Measurements from ENCODE around the gene LYRM2. TPM values are rescaled to one million over a fixed set of nuclear protein-coding genes. Genes with fewer than 3 reads are reported as not detected.
A peak's percentile ranks its signal among the peaks of the same experiment; 100 is the strongest.

LYRM2 gene
- total and polyA plus RNA-seq, 2 of the 8 experiments (the other 6 are each of a cell fraction or from before 2014, with no cell fraction given) = 7.3 to 25.7 TPM

DNA sequence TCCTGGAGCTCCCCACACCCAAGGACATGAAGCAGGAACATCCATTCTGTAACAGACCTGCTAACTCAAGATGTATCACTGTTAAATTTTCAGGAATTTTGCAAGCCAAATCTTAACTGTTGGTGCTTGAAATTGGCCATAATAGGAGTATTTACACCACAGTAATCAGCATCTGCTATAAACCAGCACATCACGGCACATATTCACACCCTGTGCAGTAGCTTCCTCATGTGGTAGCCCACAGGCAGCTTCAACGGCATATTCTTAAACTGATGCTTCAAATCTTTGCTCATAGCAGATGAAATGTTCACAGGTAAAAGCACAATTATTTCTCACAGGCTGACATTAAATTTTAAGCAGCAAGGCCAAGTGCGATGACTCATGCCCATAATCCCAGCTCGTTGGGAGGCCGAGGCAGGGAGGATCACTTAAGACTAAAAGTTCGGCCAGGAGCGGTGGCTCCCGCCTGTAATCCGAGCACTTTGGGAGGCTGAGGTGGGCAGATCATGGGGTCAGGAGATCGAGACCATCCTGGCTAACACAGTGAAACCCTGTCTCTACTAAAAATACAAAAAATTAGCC is 43.5 kb upstream of the LYRM2 start:
- Histone ChIP-seq H2BK120ac (replicated peaks; ENCODE audit: low read depth, low read length) (no peak overlapping the region), H3K27me3 (replicated peaks in 1 of 4; ENCODE audit: control insufficient read depth in 3 of 4, extremely low read depth in 1 of 4, insufficient read depth in 3 of 4, low read length in 3 of 4) (no peaks in the 10 kb centered on the region), H2BK12ac (ENCODE audit: low read depth, low read length) (no peak overlapping the region; the same call in 1 of the 2 replicates), H3K4me1 (replicated peaks in 1 of 4; ENCODE audit: control insufficient read depth in 3 of 4, insufficient read depth in 4 of 4, low read length in 3 of 4) (peaks cover 12 to 26% (median 20%) of the 10 kb centered on the region in 4 experiments; a peak in 6 of 7 replicates), H2AFZ (ENCODE audit: low read length) (no peak overlapping the region), H3K79me1 (ENCODE audit: low read depth, low read length) (no peaks in the 10 kb centered on the region; the same call in 1 of the 2 replicates), H3K14ac (ENCODE audit: insufficient read length) (no peak overlapping the region), H4K20me1 (replicated peaks in 1 of 2; ENCODE audit: control insufficient read depth in 1 of 2, insufficient read depth in 2 of 2, low read length in 2 of 2) (no peaks in the 10 kb centered on the region), H3K23ac (ENCODE audit: insufficient read length) (no peak overlapping the region), H3K9me3 (ENCODE audit: insufficient read depth in 2 of 2, low read depth in 1 of 2, low read length in 1 of 2) (no peaks in the 10 kb centered on the region), H2BK5ac (ENCODE audit: low read depth, low read length) (peak overlapping the region; percentile 54; the same call in 1 of the 2 replicates), H3K27ac (ENCODE audit: low read depth, low read length) (no peak overlapping the region), H3K18ac (ENCODE audit: extremely low read depth, low read length) (no peak overlapping the region), H3K4ac (replicated peaks; ENCODE audit: insufficient read length, low read depth, low read length) (no peak overlapping the region), H4K8ac (ENCODE audit: extremely low read depth, insufficient read depth, low read length) (no peak overlapping the region), H3K4me3 (ENCODE audit: extremely low read depth in 1 of 4, insufficient read depth in 2 of 4, low read depth in 3 of 4, low read length in 4 of 4) (no peak overlapping the region), H3K56ac (replicated peaks; ENCODE audit: insufficient read length, low read depth, low read length) (no peak overlapping the region), H3K9ac (replicated peaks in 1 of 4; ENCODE audit: extremely low read depth in 1 of 4, low read depth in 3 of 4, low read length in 3 of 4) (no peak overlapping the region), H3K36me3 (ENCODE audit: control insufficient read depth in 2 of 4, insufficient read depth in 4 of 4, low read length in 3 of 4) (peaks cover 42 to 93% (median 74%) of the 10 kb centered on the region in 4 experiments), H2BK15ac (ENCODE audit: low read length) (no peak overlapping the region; the same call in 1 of the 2 replicates), H3K79me2 (ENCODE audit: control insufficient read depth in 1 of 2, insufficient read depth in 2 of 2, low read length in 2 of 2) (0 out of 4 replicates have a peak, but pooled peaks cover 0 to 4% of the 10 kb centered on the region in 2 experiments), H2AK5ac (ENCODE audit: low read depth, low read length) (no peak overlapping the region), H4K91ac (replicated peaks; ENCODE audit: insufficient read length, low read length) (no peak overlapping the region), H3K23me2 (ENCODE audit: low read depth, low read length) (no peaks in the 10 kb centered on the region), H4K5ac (ENCODE audit: insufficient read length, low read depth, low read length) (no peak overlapping the region), H2BK20ac (ENCODE audit: low read length) (no peak overlapping the region), H3K4me2 (ENCODE audit: insufficient read depth in 1 of 2, low read depth in 2 of 2, low read length in 2 of 2) (no peak overlapping the region)
- WGBS, 2 experiments (ENCODE audit: extremely low coverage in 1 of 2, insufficient coverage in 1 of 2, insufficient read length in 1 of 2, insufficient replicate concordance in 2 of 2, low coverage in 1 of 2, low lambda C conversion rate in 2 of 2, missing lambda C conversion rate in 1 of 2) = 86% methylated on average over 10 of the region's 10 CpGs; no CpG with 5 or more reads in 1 of the 2 experiments
- FAIRE-seq (no peak), DNase-seq (ENCODE audit: low read depth in 1 of 2, low spot score in 2 of 2) (no peak)
- no peak for TF ChIP-seq BCL11A (IDR thresholded peaks at IDR 0.05; ENCODE audit: low read depth in 2 of 2, low read length in 2 of 2)
- no peak for TF ChIP-seq SAP30 (IDR thresholded peaks at IDR 0.05; ENCODE audit: insufficient read depth, insufficient replicate concordance, low read length)
- TF ChIP-seq TEAD4 (IDR thresholded peaks at IDR 0.05; ENCODE audit: low read depth, low read length) = no peak
- TF ChIP-seq ZNF274 (IDR thresholded peaks at IDR 0.05; ENCODE audit: borderline replicate concordance, extremely low read depth, low read length) = no peak
- TF ChIP-seq SIN3A (conservative IDR thresholded peaks at IDR 0.05 in 1 of 2, IDR thresholded peaks at IDR 0.05 in 1 of 2; ENCODE audit: low read depth in 1 of 2, low read length in 2 of 2) = no peak
- no peak for TF ChIP-seq TBP (IDR thresholded peaks at IDR 0.05; ENCODE audit: low read depth, low read length)
- TF ChIP-seq SIRT6 (IDR thresholded peaks at IDR 0.05; ENCODE audit: low read length) = no peak
- TF ChIP-seq CREB1 (IDR thresholded peaks at IDR 0.05) = no peak
- TF ChIP-seq KDM4A (IDR thresholded peaks at IDR 0.05; ENCODE audit: low read depth, low read length, severe bottlenecking) = no peak
- TF ChIP-seq SP2 (IDR thresholded peaks at IDR 0.05; ENCODE audit: low read length) = no peak
- no peak for TF ChIP-seq ASH2L (IDR thresholded peaks at IDR 0.05; ENCODE audit: low read length)
- no peak for TF ChIP-seq YY1 (IDR thresholded peaks at IDR 0.05; ENCODE audit: low read depth, low read length)
- TF ChIP-seq TAF1 (IDR thresholded peaks at IDR 0.05; ENCODE audit: low read depth, low read length) = no peak
- no peak for TF ChIP-seq RAD21 (IDR thresholded peaks at IDR 0.05 in 1 of 2, conservative IDR thresholded peaks at IDR 0.05 in 1 of 2; ENCODE audit: low read depth in 2 of 2, low read length in 2 of 2)
- CTCF ChIA-PET (ENCODE audit: partially characterized antibody) = interaction anchor here (0.7 to 1.3 kb wide), 3 partner anchors 22 to 41 kb away, joined by 3 to 5 read pairs (median 3); no protein-coding TSS in a partner anchor
- POLR2A ChIA-PET (ENCODE audit: partially characterized antibody) = interaction anchor here (1.0 kb wide), 1 partner anchor 10 kb away, joined by 3 read pairs; no protein-coding TSS in a partner anchor
